Esophagus muscularis mucosa (tissue), 3 donors: Measurements from ENCODE around the gene CBFA2T2.
A peak's percentile ranks its signal among the peaks of the same experiment; 100 is the strongest.

ENCODE experiments used
- POLR2A ChIP-seq: fragments of 450-650 bp; IDR thresholded peaks from one replicate; pipeline ENCODE4 v1.6.1; 2017; ENCODE audit warnings: antibody characterized with exemption, moderate library complexity, mild to moderate bottlenecking, low read depth
- POLR2AphosphoS5 ChIP-seq, 2 donors: sonication (generic); formaldehyde crosslinking; IDR thresholded peaks; one replicate each; pipeline ENCODE4 v1.6.1; 2017; ENCODE audit warnings: antibody characterized with exemption in 2 of 2
- TF ChIP-seq, protein P1 (sequence below), 3 experiments: fragments of 200-600 bp in 2 of 3; fragments of 450-650 bp in 1 of 3; sonication (generic) in 2 of 3; IDR thresholded peaks; one replicate each; pipeline ENCODE4 v1.5.1; 2017 to 2019; ENCODE audit warnings: antibody characterized with exemption in 3 of 3, mild to moderate bottlenecking in 2 of 3, moderate library complexity in 1 of 3

- TF ChIP-seq, protein P1, sequence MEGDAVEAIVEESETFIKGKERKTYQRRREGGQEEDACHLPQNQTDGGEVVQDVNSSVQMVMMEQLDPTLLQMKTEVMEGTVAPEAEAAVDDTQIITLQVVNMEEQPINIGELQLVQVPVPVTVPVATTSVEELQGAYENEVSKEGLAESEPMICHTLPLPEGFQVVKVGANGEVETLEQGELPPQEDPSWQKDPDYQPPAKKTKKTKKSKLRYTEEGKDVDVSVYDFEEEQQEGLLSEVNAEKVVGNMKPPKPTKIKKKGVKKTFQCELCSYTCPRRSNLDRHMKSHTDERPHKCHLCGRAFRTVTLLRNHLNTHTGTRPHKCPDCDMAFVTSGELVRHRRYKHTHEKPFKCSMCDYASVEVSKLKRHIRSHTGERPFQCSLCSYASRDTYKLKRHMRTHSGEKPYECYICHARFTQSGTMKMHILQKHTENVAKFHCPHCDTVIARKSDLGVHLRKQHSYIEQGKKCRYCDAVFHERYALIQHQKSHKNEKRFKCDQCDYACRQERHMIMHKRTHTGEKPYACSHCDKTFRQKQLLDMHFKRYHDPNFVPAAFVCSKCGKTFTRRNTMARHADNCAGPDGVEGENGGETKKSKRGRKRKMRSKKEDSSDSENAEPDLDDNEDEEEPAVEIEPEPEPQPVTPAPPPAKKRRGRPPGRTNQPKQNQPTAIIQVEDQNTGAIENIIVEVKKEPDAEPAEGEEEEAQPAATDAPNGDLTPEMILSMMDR (IDR thresholded peaks at IDR 0.05) = no peak
- TF ChIP-seq POLR2A = no peak
- TF ChIP-seq POLR2AphosphoS5 (IDR thresholded peaks at IDR 0.05) = peak; percentile 83 to 94
Measured at GRCh38 chr20:33561692-33562601, 72.1 kb downstream of the CBFA2T2 start.
